ENCODE results near the gene TPPP3.

GRCh38 chr16:67441907-67442306 is 48.6 kb upstream of the TPPP3 start:
- TF ChIP-seq CTCF (IDR thresholded peaks at IDR 0.05) (no peak), POLR2A (IDR thresholded peaks at IDR 0.05) (no peak), EP300 (IDR thresholded peaks at IDR 0.05) (no peak)
